ENCODE measurements around the gene PRKAG2. TPM values are rescaled to one million over a fixed set of nuclear protein-coding genes. Genes with fewer than 3 reads are reported as not detected.

Gene PRKAG2
- total and polyA plus RNA-seq, 2 of the 13 experiments (the other 11 are each of a cell fraction or from before 2014, with no cell fraction given): 0.90 to 1.3 TPM

GRCh38 chr7:151744656-151745638 is 132.0 kb downstream of the PRKAG2 start (continued):
- TF ChIP-seq TBX2 (CRISPR knock-in tag; IDR thresholded peaks at IDR 0.05; ENCODE audit: borderline replicate concordance) (peak; percentile 100), NBN (conservative IDR thresholded peaks at IDR 0.05) (no peak), SETDB1 (CRISPR knock-in tag; IDR thresholded peaks at IDR 0.05; ENCODE audit: borderline replicate concordance) (no peak), ZNF260 (CRISPR knock-in tag; IDR thresholded peaks at IDR 0.05; ENCODE audit: borderline replicate concordance, low read depth) (no peak), YY1 (IDR thresholded peaks at IDR 0.05; ENCODE audit: insufficient read depth, insufficient replicate concordance, low read depth, low read length) (peak; percentile 63), NR2F6 (IDR thresholded peaks at IDR 0.05) (peak; percentile 91), NR2F6 (CRISPR knock-in tag; IDR thresholded peaks at IDR 0.05) (peak; percentile 97), RFX3 (CRISPR knock-in tag; IDR thresholded peaks at IDR 0.05) (no peak), EP300 (IDR thresholded peaks at IDR 0.05; ENCODE audit: low read depth in 2 of 2, low read length in 2 of 2) (peak; percentile 82 to 88; a peak in 3 of 4 replicates), EP300 (CRISPR knock-in tag; IDR thresholded peaks at IDR 0.05; ENCODE audit: borderline replicate concordance) (peak; percentile 89), SMARCC2 (IDR thresholded peaks at IDR 0.05) (no peak), ZNF335 (CRISPR knock-in tag; IDR thresholded peaks at IDR 0.05) (peak; percentile 93), ZNF691 (CRISPR knock-in tag; IDR thresholded peaks at IDR 0.05; ENCODE audit: borderline replicate concordance, low read depth) (peak; percentile 94; the same call in 1 of the 2 replicates), ZNF619 (CRISPR knock-in tag; IDR thresholded peaks at IDR 0.05) (peak; percentile 75; the same call in 1 of the 2 replicates), ZNF124 (CRISPR knock-in tag; IDR thresholded peaks at IDR 0.05) (peak; percentile 78; the same call in 1 of the 2 replicates), ZNF382 (CRISPR knock-in tag; IDR thresholded peaks at IDR 0.05; ENCODE audit: borderline replicate concordance) (no peak), NONO (IDR thresholded peaks at IDR 0.05) (no peak), NONO (CRISPR knock-in tag; conservative IDR thresholded peaks at IDR 0.05) (peak; percentile 97), SOX6 (IDR thresholded peaks at IDR 0.05) (no peak), SOX6 (CRISPR knock-in tag; IDR thresholded peaks at IDR 0.05) (peak; percentile 93), ZBTB21 (CRISPR knock-in tag; IDR thresholded peaks at IDR 0.05) (peak; percentile 55; the same call in 1 of the 2 replicates), IKZF1 (IDR thresholded peaks at IDR 0.05) (no peak), ZNF12 (CRISPR knock-in tag; IDR thresholded peaks at IDR 0.05) (peak; percentile 88)
- TF ChIP-seq, protein P1, sequence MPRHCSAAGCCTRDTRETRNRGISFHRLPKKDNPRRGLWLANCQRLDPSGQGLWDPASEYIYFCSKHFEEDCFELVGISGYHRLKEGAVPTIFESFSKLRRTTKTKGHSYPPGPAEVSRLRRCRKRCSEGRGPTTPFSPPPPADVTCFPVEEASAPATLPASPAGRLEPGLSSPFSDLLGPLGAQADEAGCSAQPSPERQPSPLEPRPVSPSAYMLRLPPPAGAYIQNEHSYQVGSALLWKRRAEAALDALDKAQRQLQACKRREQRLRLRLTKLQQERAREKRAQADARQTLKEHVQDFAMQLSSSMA (CRISPR knock-in tag; IDR thresholded peaks at IDR 0.05): peak; percentile 58; the same call in 1 of the 2 replicates
